Adrenal gland (tissue), 5 donors: ENCODE data around the gene ITGB1BP1.

ENCODE experiments used
- POLR2A ChIP-seq, 2 donors: fragments of 450-650 bp; IDR thresholded peaks; one replicate each; pipeline ENCODE4 v1.6.1; 2017; ENCODE audit warnings: antibody characterized with exemption in 2 of 2, mild to moderate bottlenecking in 2 of 2, moderate library complexity in 1 of 2
- TF ChIP-seq, protein P1 (sequence below), 6 experiments: fragments of 450-650 bp in 4 of 6; fragments of 200-600 bp in 2 of 6; sonication (generic) in 1 of 6; IDR thresholded peaks; 1 replicate in 5 of 6; 2 replicates in 1 of 6; pipeline versions ENCODE4 v1.5.1 to v1.8.0; 2016 to 2021; ENCODE audit warnings: antibody characterized with exemption in 6 of 6, mild to moderate bottlenecking in 2 of 6, moderate library complexity in 1 of 6
- donor health status: DM: no; HTN: no; CAD: no.

GRCh38 chr2:9390151-9390850 lies 33.0 kb downstream of the ITGB1BP1 start:
- TF ChIP-seq, protein P1, sequence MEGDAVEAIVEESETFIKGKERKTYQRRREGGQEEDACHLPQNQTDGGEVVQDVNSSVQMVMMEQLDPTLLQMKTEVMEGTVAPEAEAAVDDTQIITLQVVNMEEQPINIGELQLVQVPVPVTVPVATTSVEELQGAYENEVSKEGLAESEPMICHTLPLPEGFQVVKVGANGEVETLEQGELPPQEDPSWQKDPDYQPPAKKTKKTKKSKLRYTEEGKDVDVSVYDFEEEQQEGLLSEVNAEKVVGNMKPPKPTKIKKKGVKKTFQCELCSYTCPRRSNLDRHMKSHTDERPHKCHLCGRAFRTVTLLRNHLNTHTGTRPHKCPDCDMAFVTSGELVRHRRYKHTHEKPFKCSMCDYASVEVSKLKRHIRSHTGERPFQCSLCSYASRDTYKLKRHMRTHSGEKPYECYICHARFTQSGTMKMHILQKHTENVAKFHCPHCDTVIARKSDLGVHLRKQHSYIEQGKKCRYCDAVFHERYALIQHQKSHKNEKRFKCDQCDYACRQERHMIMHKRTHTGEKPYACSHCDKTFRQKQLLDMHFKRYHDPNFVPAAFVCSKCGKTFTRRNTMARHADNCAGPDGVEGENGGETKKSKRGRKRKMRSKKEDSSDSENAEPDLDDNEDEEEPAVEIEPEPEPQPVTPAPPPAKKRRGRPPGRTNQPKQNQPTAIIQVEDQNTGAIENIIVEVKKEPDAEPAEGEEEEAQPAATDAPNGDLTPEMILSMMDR (IDR thresholded peaks at IDR 0.05): no peak
- TF ChIP-seq POLR2A (IDR thresholded peaks at IDR 0.05): no peak
